ENCODE measurements around the gene KRTAP3-1. TPM values are rescaled to one million over a fixed set of nuclear protein-coding genes. Genes with fewer than 3 reads are reported as not detected.
A peak's percentile ranks its signal among the peaks of the same experiment; 100 is the strongest.

The KRTAP3-1 gene
- polyA plus RNA-seq, 2 of the 4 experiments (the other 2 are of a cell fraction), result not detected

- ChIA-PET POLR2A (no interaction called here), CTCF (interaction anchor here (0.6 to 1.7 kb wide), 9 partner anchors 14 to 1185 kb away, joined by 3 to 6 read pairs (median 3); no protein-coding TSS in a partner anchor)
- FAIRE-seq (no peak), DNase-seq (ENCODE audit: low read depth in 1 of 2, low spot score in 1 of 2) (no peak), ATAC-seq (no peak)
- Histone ChIP-seq H3K4me3 (no peak overlapping the region), H3K4me1 (no peaks in the 10 kb centered on the region), H3K27ac (no peak overlapping the region), H3K4me2 (no peak overlapping the region), H3K9me3 (no peaks in the 10 kb centered on the region)
- TF ChIP-seq CHD4 (IDR thresholded peaks at IDR 0.05; ENCODE audit: borderline replicate concordance), result no peak
- TF ChIP-seq KDM5A (IDR thresholded peaks at IDR 0.05), result no peak
- peak; percentile 96 for TF ChIP-seq MAFK (IDR thresholded peaks at IDR 0.05; ENCODE audit: partially characterized antibody)
- WGBS (ENCODE audit: missing lambda C conversion rate), result 84% methylated on average over 1 of the region's 1 CpG
These were observed 41.3 kb downstream of the KRTAP3-1 start for GRCh38 chr17:40967582-40967981.

- Histone ChIP-seq H3K27ac (no peak within 1 kb of the TSS), H3K4me1 (no peaks in the 10 kb centered on the region), H3K4me3 (no peak within 1 kb of the TSS), H3K4me2 (no peak within 1 kb of the TSS), H3K9me3 (no peaks in the 10 kb centered on the region)
- 30% methylated on average over 1 of the region's 1 CpG for WGBS (ENCODE audit: missing lambda C conversion rate)
- no peak for DNase-seq (ENCODE audit: low read depth in 1 of 2, low spot score in 1 of 2)
- ChIA-PET CTCF (interaction anchor here (0.6 to 1.7 kb wide), 9 partner anchors 13 to 582 kb away, joined by 3 to 6 read pairs (median 3); no protein-coding TSS in a partner anchor), POLR2A (no interaction called here)
- no peak for ATAC-seq
- peak; percentile 68 for FAIRE-seq
- TF ChIP-seq REST (IDR thresholded peaks at IDR 0.05) (no peak), MAX (IDR thresholded peaks at IDR 0.05) (no peak), RNF2 (IDR thresholded peaks at IDR 0.05; ENCODE audit: borderline replicate concordance, low read depth) (no peak), CBX2 (IDR thresholded peaks at IDR 0.05; ENCODE audit: borderline replicate concordance, low read depth) (no peak), PHF8 (IDR thresholded peaks at IDR 0.05; ENCODE audit: borderline replicate concordance, low read depth) (no peak), BHLHE40 (IDR thresholded peaks at IDR 0.05; ENCODE audit: low read depth, low read length) (no peak), EHF (CRISPR knock-in tag; IDR thresholded peaks at IDR 0.05) (no peak), JUNB (IDR thresholded peaks at IDR 0.05) (no peak), HOXB5 (CRISPR knock-in tag; IDR thresholded peaks at IDR 0.05) (no peak), SMC3 (IDR thresholded peaks at IDR 0.05) (no peak), ATOH8 (CRISPR knock-in tag; IDR thresholded peaks at IDR 0.05; ENCODE audit: low read depth) (no peak), KDM1A (IDR thresholded peaks at IDR 0.05; ENCODE audit: low read depth) (no peak), POLR2A (IDR thresholded peaks at IDR 0.05; ENCODE audit: low read length) (no peak), ZFP36 (IDR thresholded peaks at IDR 0.05; ENCODE audit: borderline replicate concordance, partially characterized antibody) (no peak), NFE2L2 (conservative IDR thresholded peaks at IDR 0.05; ENCODE audit: low read length) (no peak), EP300 (IDR thresholded peaks at IDR 0.05) (no peak), CHD4 (IDR thresholded peaks at IDR 0.05; ENCODE audit: borderline replicate concordance) (no peak), BCL3 (IDR thresholded peaks at IDR 0.05) (no peak)
These were observed 42.1 kb downstream of the KRTAP3-1 start, which contains the start of gene KRT39 for GRCh38 chr17:40966848-40967247. Gene KRT39, minus strand, starts transcription at chr17:40966948. Its CDS starts 92 bp downstream, at chr17:40966856.
